HCT116 (cell line): ENCODE data around the gene PIGH. TPM values are rescaled to one million over a fixed set of nuclear protein-coding genes. Genes with fewer than 3 reads are reported as not detected.

Experiments
- ATAC-seq: fragments of 200-7000 bp; cut with Tn5 transposase; 2 replicates; pipeline ENCODE4 v1.9.1; 2020; ENCODE audit warnings: mild to moderate bottlenecking, moderate library complexity
- BruUV-seq: library from RNA; stranded (reverse); fragments of 400-500 nt; replicated peaks from 2 replicates; lab custom pipeline; 2021; lab: Mats Ljungman, UMichigan
- CTCF ChIA-PET: fragments of 300-600 bp; sonication (Branson Sonifier 250); formaldehyde crosslinking; loops from one replicate; lab custom pipeline; 2021; ENCODE audit warnings: antibody characterized with exemption; lab: Charles Lee
- POLR2A ChIA-PET: fragments of 300-600, 350-600 bp; sonication (Branson Sonifier 250); formaldehyde crosslinking; loops from one replicate; lab custom pipeline; 2021; ENCODE audit warnings: antibody characterized with exemption; lab: Charles Lee
- RAD21 ChIA-PET, 2 experiments: fragments of 300-600 bp; sonication (Branson Sonifier 250); formaldehyde crosslinking; loops; one replicate each; lab custom pipeline; 2023; ENCODE audit warnings: low total read pairs in 2 of 2; ENCODE audit not compliant: uncharacterized antibody in 2 of 2, unreplicated experiment in 2 of 2, low non-redundant PET in 1 of 2; lab: Charles Lee
- DNase-seq: peaks from one replicate; pipeline ENCODE4 v3.0.0-alpha.2; 2010; ENCODE audit warnings: low read depth, low spot score
- H2AFZ ChIP-seq: fragments of 200-600 bp; shearing (Covaris generic), sonication (generic); 2 replicates; pipeline ENCODE4 v1.6.1; 2017; ENCODE audit warnings: low read depth, mixed run types, mixed read lengths, antibody characterized with exemption, low read length; ENCODE audit not compliant: poor library complexity, severe bottlenecking
- H3K27ac ChIP-seq: 2 replicates; pipeline ENCODE4 v1.5.1; 2012; ENCODE audit warnings: low read depth, low read length
- H3K27me3 ChIP-seq: fragments of 200-600 bp; sonication (generic); 2 replicates; pipeline ENCODE4 v1.6.1; 2016; ENCODE audit warnings: mixed run types, low read length, mixed read lengths; ENCODE audit not compliant: insufficient read depth
- H3K36me3 ChIP-seq, 2 experiments: fragments of 200-500 bp in 1 of 2; fragments of 200-600 bp in 1 of 2; sonication (Bioruptor generic) in 1 of 2; sonication (generic) in 1 of 2; 2 replicates each; pipeline versions ENCODE4 v1.5.1 to v1.6.1; 2014 to 2016; ENCODE audit warnings: low read length in 2 of 2, inconsistent platforms in 1 of 2, mixed read lengths in 1 of 2, mixed run types in 1 of 2; ENCODE audit not compliant: insufficient read depth in 2 of 2, control insufficient read depth in 1 of 2
- H3K4me1 ChIP-seq, 2 experiments: fragments of 200-600 bp in 1 of 2; sonication (generic) in 1 of 2; 2 replicates each; pipeline versions ENCODE4 v1.5.1 to v1.6.1; 2012 to 2017; ENCODE audit warnings: low read length in 2 of 2, inconsistent platforms in 1 of 2, mild to moderate bottlenecking in 1 of 2, mixed read lengths in 1 of 2, mixed run types in 1 of 2, moderate library complexity in 1 of 2; ENCODE audit not compliant: insufficient read depth in 2 of 2, control insufficient read depth in 1 of 2
- H3K4me2 ChIP-seq: fragments of 200-600 bp; sonication (generic); 2 replicates; pipeline ENCODE4 v1.6.1; 2017; ENCODE audit warnings: mixed run types, low read length, mixed read lengths
- H3K4me3 ChIP-seq, 2 experiments: fragments of 200-600 bp in 1 of 2; sonication (generic) in 1 of 2; replicated peaks in 1 of 2; 2 replicates each; pipeline ENCODE4 v1.5.1; 2011 to 2016; ENCODE audit warnings: low read length in 2 of 2, control low read depth in 1 of 2, low read depth in 1 of 2, mild to moderate bottlenecking in 1 of 2, mixed read lengths in 1 of 2, mixed run types in 1 of 2
- H3K79me2 ChIP-seq: fragments of 200-600 bp; sonication (generic); 2 replicates; pipeline ENCODE4 v1.6.1; 2017; ENCODE audit warnings: mild to moderate bottlenecking, mixed run types, low read length, moderate library complexity, mixed read lengths; ENCODE audit not compliant: insufficient read depth
- H3K9ac ChIP-seq: fragments of 200-600 bp; sonication (generic); 2 replicates; pipeline ENCODE4 v1.6.1; 2016; ENCODE audit warnings: low read length, mixed read lengths
- H3K9me2 ChIP-seq: fragments of 200-600 bp; sonication (generic), shearing (Covaris generic); 2 replicates; pipeline ENCODE4 v1.6.1; 2017; ENCODE audit warnings: mixed run types, mild to moderate bottlenecking, moderate library complexity; ENCODE audit not compliant: insufficient read depth
- H3K9me3 ChIP-seq, 2 experiments: fragments of 200-500 bp in 1 of 2; fragments of 200-600 bp in 1 of 2; sonication (Bioruptor generic) in 1 of 2; sonication (generic) in 1 of 2; 2 replicates each; pipeline ENCODE4 v1.6.1; 2014 to 2017; ENCODE audit warnings: low read length in 2 of 2, mixed read lengths in 2 of 2, inconsistent platforms in 1 of 2, low read depth in 1 of 2, mild to moderate bottlenecking in 1 of 2, mixed run types in 1 of 2, moderate library complexity in 1 of 2; ENCODE audit not compliant: control insufficient read depth in 1 of 2, insufficient read depth in 1 of 2
- H4K20me1 ChIP-seq: fragments of 200-600 bp; sonication (generic), shearing (Covaris generic); 2 replicates; pipeline ENCODE4 v1.6.1; 2017; ENCODE audit warnings: mixed run types, mild to moderate bottlenecking, moderate library complexity; ENCODE audit not compliant: insufficient read depth
- CBX3 ChIP-seq: IDR thresholded peaks from 2 replicates; pipeline ENCODE4 v1.6.1; 2012; ENCODE audit warnings: low read depth
- EGR1 ChIP-seq: IDR thresholded peaks from 2 replicates; pipeline ENCODE4 v1.6.1; 2012; ENCODE audit warnings: low read depth
- FOSL1 ChIP-seq: IDR thresholded peaks from 2 replicates; pipeline ENCODE4 v1.6.1; 2012; ENCODE audit warnings: low read depth
- MAX ChIP-seq: IDR thresholded peaks from 2 replicates; pipeline ENCODE4 v1.6.1; 2012
- POLR2AphosphoS5 ChIP-seq: IDR thresholded peaks from 2 replicates; pipeline ENCODE4 v1.6.1; 2011; ENCODE audit warnings: mild to moderate bottlenecking, low read depth, low read length, moderate library complexity
- SP1 ChIP-seq: IDR thresholded peaks from 2 replicates; pipeline ENCODE4 v1.6.1; 2012; ENCODE audit warnings: low read depth
- SRF ChIP-seq: IDR thresholded peaks from 2 replicates; pipeline ENCODE4 v1.6.1; 2012; ENCODE audit warnings: low read depth
- TCF7L2 ChIP-seq: IDR thresholded peaks from 2 replicates; pipeline ENCODE4 v1.7.0; 2011; ENCODE audit warnings: borderline replicate concordance, inconsistent platforms; ENCODE audit not compliant: insufficient read depth, insufficient read length; ENCODE audit errors: extremely low read depth
- YY1 ChIP-seq: IDR thresholded peaks from 2 replicates; pipeline ENCODE4 v1.6.1; 2011; ENCODE audit warnings: low read length, low read depth, moderate library complexity, mild to moderate bottlenecking; ENCODE audit not compliant: insufficient replicate concordance; ENCODE audit errors: extremely low read depth
- ZFX ChIP-seq: fragments of 450-650 bp; IDR thresholded peaks from 2 replicates; pipeline ENCODE4 v1.6.1; 2017
- ZNF274 ChIP-seq: fragments of 200-500 bp; sonication (Bioruptor generic); IDR thresholded peaks from 2 replicates; pipeline ENCODE4 v1.6.1; 2014; ENCODE audit warnings: mild to moderate bottlenecking, low read depth, low read length, inconsistent platforms
- intact Hi-C: fragments of 100-400 bp; cut with micrococcal nuclease; formaldehyde crosslinking; loops from 2 replicates; pipeline ENCODE4 v1.10.0; 2022
- total RNA-seq: library from RNA; stranded (reverse); gene quantifications from one replicate; pipeline ENCODE4 v1.2.1, GENCODE V29; 2021; ENCODE audit not compliant: unreplicated experiment

PIGH gene
- total RNA-seq, 1 experiment from 2014 or later: 20.9 TPM

- Histone ChIP-seq H3K4me3 (no peak overlapping the region), H3K9me3 (no peaks in the 10 kb centered on the region), H3K9me2 (no peaks in the 10 kb centered on the region), H3K27me3 (no peaks in the 10 kb centered on the region), H3K36me3 (peaks cover 17 to 21% of the 10 kb centered on the region in 2 experiments), H3K4me1 (no peaks in the 10 kb centered on the region), H3K9ac (no peak overlapping the region), H2AFZ (no peak overlapping the region), H4K20me1 (no peaks in the 10 kb centered on the region), H3K27ac (no peak overlapping the region), H3K4me2 (no peak overlapping the region), H3K79me2 (no peaks in the 10 kb centered on the region)
- intact Hi-C loops: loop anchor here (1.0 to 10.0 kb wide), 3 partner anchors 82 to 350 kb away; no protein-coding TSS in a partner anchor
- TF ChIP-seq POLR2AphosphoS5 (no peak), CBX3 (no peak), FOSL1 (no peak), SP1 (no peak), TCF7L2 (no peak), MAX (no peak), EGR1 (no peak), ZNF274 (no peak), SRF (no peak), ZFX (no peak), YY1 (no peak)
- ATAC-seq (no peak), DNase-seq (no peak)
- ChIA-PET RAD21 (interaction anchor here in 1 of 2 experiments (1.5 to 3.1 kb wide), 2 partner anchors 82 to 119 kb away, joined by 3 to 20 read pairs; no protein-coding TSS in a partner anchor), CTCF (interaction anchor here (0.6 to 8.1 kb wide), 9 partner anchors 11 to 1226 kb away, joined by 3 to 117 read pairs (median 3); partner anchors contain the start of genes PIGH and RDH12), POLR2A (interaction anchor here (1.9 kb wide), 1 partner anchor 82 kb away, joined by 7 read pairs; no protein-coding TSS in a partner anchor)
- no TSS peak for BruUV-seq
These were observed 15.1 kb downstream of the PIGH start for GRCh38 chr14:67584978-67585377.
